Uterus (tissue), 4 donors: ENCODE data around the gene SLC47A2. TPM values are rescaled to one million over a fixed set of nuclear protein-coding genes. Genes with fewer than 3 reads are reported as not detected.

ENCODE experiments used
- DNase-seq, 2 donors: peaks; one replicate each; pipeline ENCODE4 v3.0.0-alpha.2; 2019 to 2020
- H3K27ac ChIP-seq, 2 donors: fragments of 200-600 bp; sonication (generic); 1 replicate in 1 of 2; 2 replicates in 1 of 2; pipeline ENCODE4 v1.5.1; 2016 to 2018
- H3K27me3 ChIP-seq, 2 donors: fragments of 200-600 bp; sonication (generic); one replicate each; pipeline ENCODE4 v1.5.1; 2018 to 2019; ENCODE audit warnings: control low read depth in 1 of 2
- H3K36me3 ChIP-seq, 2 donors: fragments of 200-600 bp; sonication (generic); one replicate each; pipeline ENCODE4 v1.5.1; 2019; ENCODE audit warnings: control low read depth in 1 of 2
- H3K4me1 ChIP-seq, 2 donors: fragments of 200-600 bp; sonication (generic); one replicate each; pipeline ENCODE4 v1.5.1; 2018 to 2019; ENCODE audit warnings: control low read depth in 1 of 2
- H3K4me3 ChIP-seq, 2 donors: fragments of 200-600 bp; sonication (generic); 1 replicate in 1 of 2; 2 replicates in 1 of 2; pipeline ENCODE4 v1.5.1; 2018 to 2019; ENCODE audit warnings: mild to moderate bottlenecking in 1 of 2
- H3K9me3 ChIP-seq, 2 donors: fragments of 200-600 bp; sonication (generic); one replicate each; pipeline ENCODE4 v1.5.1; 2019; ENCODE audit warnings: control low read depth in 1 of 2
- POLR2A ChIP-seq, 2 donors: fragments of 450-650 bp; IDR thresholded peaks; one replicate each; pipeline ENCODE4 v1.6.1; 2016; ENCODE audit warnings: antibody characterized with exemption in 2 of 2, mild to moderate bottlenecking in 1 of 2, moderate library complexity in 1 of 2
- intact Hi-C: fragments of 100-400 bp; cut with DNase I; formaldehyde crosslinking; loops from one replicate; pipeline ENCODE4 v1.15.1; 2023; ENCODE audit warnings: low total_unique reads
- total RNA-seq, 4 donors: library from RNA; depleted of rRNA in 3 of 4; stranded (reverse); fragments of >200 nt in 3 of 4; gene quantifications; one replicate each; pipeline versions ENCODE4 v1.1.0 to v1.2.4, GENCODE V29; 2014 to 2023
- TF ChIP-seq, protein P1 (sequence below), 4 experiments: fragments of 200-600 bp in 2 of 4; fragments of 450-650 bp in 2 of 4; sonication (generic) in 2 of 4; IDR thresholded peaks; one replicate each; pipeline ENCODE4 v1.5.1; 2016 to 2019; ENCODE audit warnings: antibody characterized with exemption in 4 of 4, mild to moderate bottlenecking in 2 of 4, moderate library complexity in 1 of 4
- donor health status: DM: yes; HTN: yes; CAD: no.

Gene SLC47A2
- total RNA-seq, 4 donors from 2014 or later, result 0.35 TPM; not detected in 3

DNA sequence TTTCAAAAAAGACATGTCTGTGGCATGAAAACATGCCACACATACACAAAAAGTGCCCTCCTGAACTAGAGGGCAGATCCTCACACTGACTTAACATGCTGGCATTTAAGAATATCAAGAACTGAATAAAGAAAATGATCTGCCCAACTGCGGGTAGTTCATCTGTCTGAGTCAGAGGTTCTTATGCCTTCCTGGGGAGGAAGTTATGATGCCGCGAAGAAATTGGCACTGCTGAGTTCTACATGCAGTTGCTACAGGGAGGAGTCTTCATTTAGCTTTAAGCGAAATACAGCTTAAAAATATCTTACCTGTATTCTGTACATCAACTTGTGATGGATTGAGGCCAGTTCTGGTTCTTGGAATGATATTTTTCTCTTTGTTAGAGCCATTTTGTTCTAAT, 61.5 kb downstream of the SLC47A2 start:
- Histone ChIP-seq H3K9me3 (no peaks in the 10 kb centered on the region), H3K4me3 (no peak overlapping the region), H3K4me1 (peaks cover 0 to 12% of the 10 kb centered on the region in 2 donors), H3K36me3 (no peaks in the 10 kb centered on the region), H3K27ac (no peak overlapping the region), H3K27me3 (no peaks in the 10 kb centered on the region)
- intact Hi-C loops, result no loop called here
- no peak for DNase-seq
- TF ChIP-seq, protein P1, sequence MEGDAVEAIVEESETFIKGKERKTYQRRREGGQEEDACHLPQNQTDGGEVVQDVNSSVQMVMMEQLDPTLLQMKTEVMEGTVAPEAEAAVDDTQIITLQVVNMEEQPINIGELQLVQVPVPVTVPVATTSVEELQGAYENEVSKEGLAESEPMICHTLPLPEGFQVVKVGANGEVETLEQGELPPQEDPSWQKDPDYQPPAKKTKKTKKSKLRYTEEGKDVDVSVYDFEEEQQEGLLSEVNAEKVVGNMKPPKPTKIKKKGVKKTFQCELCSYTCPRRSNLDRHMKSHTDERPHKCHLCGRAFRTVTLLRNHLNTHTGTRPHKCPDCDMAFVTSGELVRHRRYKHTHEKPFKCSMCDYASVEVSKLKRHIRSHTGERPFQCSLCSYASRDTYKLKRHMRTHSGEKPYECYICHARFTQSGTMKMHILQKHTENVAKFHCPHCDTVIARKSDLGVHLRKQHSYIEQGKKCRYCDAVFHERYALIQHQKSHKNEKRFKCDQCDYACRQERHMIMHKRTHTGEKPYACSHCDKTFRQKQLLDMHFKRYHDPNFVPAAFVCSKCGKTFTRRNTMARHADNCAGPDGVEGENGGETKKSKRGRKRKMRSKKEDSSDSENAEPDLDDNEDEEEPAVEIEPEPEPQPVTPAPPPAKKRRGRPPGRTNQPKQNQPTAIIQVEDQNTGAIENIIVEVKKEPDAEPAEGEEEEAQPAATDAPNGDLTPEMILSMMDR (IDR thresholded peaks at IDR 0.05), result no peak
- no peak for TF ChIP-seq POLR2A (IDR thresholded peaks at IDR 0.05)

DNA sequence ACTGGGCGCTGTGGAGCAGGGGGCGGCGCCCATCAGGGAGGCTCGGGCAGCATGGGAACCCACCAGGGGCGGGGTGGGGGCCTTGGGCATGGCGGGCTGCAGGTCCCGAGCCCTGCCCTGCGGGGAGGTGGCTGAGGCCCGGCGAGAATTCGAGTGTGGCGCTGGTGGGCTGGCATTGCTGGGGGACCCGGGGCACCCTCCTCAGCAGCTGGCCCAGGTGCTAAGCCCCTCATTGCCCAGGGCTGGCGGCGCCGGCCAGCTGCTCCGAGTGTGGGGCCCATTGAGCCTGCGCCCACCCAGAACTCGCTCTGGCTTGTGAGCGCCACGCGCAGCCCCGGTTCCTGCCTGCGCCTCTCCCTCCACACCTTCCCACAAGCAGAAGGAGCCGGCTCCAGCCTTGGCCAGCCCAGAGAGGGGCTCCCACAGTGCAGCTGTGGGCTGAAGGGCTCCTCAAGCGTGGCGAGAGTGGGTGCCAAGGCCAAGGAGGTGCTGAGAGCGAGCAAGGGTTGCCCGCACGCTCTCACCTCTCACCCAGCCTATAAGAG, 62.0 kb downstream of the SLC47A2 start:
- intact Hi-C loops, result no loop called here
- TF ChIP-seq, protein P1 (IDR thresholded peaks at IDR 0.05), result no peak
- TF ChIP-seq POLR2A (IDR thresholded peaks at IDR 0.05), result no peak
- H3K36me3 ChIP-seq, result no peaks in the 10 kb centered on the region
- no peaks in the 10 kb centered on the region for H3K9me3 ChIP-seq
- no peaks in the 10 kb centered on the region for H3K27me3 ChIP-seq
- H3K27ac ChIP-seq, result no peak overlapping the region
- no peak overlapping the region for H3K4me3 ChIP-seq
- no peak for DNase-seq
- peaks cover 0 to 12% of the 10 kb centered on the region in 2 donors for H3K4me1 ChIP-seq

DNA sequence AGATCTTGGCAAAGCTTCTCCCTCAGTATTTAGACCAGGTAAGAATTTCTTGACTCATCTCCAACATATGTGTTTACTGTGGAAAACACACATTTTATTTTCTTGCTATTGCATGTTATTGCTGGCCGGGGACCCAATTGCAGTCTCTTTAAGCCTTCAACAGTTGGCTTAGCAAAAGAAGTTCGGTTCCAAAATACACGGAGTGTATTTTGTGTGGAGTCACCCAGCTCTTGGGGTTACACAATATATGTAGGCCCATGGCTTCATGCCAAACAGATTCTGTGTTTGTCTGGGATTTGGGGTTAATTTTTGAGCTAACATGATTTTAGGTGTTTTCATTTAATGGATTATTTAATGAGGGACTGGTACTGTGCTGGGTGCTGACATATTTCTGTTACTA, 63.8 kb downstream of the SLC47A2 start:
- DNase-seq, result no peak
- Histone ChIP-seq H3K27ac (no peak overlapping the region), H3K27me3 (no peaks in the 10 kb centered on the region), H3K4me3 (no peak overlapping the region), H3K4me1 (peaks cover 0 to 14% of the 10 kb centered on the region in 2 donors), H3K36me3 (no peaks in the 10 kb centered on the region), H3K9me3 (no peaks in the 10 kb centered on the region)
- intact Hi-C loops, result no loop called here
- TF ChIP-seq, protein P1 (IDR thresholded peaks at IDR 0.05), result no peak
- no peak for TF ChIP-seq POLR2A (IDR thresholded peaks at IDR 0.05)

DNA sequence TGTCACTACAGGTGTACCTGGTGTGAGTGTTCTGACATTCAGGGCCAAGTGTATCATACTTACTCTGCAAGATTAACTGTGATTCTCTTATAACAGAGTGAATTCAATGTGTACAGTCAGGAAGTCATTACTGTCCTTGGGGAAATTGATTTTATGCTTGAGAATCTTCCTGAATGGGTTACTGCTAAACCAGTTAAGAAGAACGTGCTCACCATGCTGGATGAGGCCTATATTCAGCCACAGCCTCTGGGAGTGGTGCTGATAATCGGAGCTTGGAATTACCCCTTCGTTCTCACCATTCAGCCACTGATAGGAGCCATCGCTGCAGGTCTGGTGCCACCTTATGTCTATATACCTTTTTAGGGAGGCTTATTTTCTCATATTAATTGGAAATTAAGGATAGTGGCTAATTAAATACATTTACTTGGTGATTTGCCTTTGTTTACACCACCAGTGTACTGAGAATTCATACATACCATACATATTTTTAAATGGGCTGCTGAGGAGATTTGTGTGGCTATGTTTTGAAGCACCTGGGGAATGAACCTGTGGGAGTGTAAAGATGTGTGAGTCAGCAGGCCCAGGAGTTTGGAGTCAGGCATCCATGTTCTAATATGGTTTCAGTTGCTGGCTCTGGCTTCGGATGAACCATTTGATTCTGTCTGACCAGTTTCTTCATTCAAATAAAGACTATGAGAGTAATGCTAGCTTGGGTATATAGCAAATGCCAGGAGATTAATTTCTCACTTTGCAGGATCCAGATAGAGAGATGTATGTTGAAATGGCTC, 64.7 kb downstream of the SLC47A2 start:
- intact Hi-C loops, result no loop called here
- Histone ChIP-seq H3K4me3 (no peak overlapping the region), H3K4me1 (peaks cover 7 to 18% of the 10 kb centered on the region in 2 donors), H3K27me3 (no peaks in the 10 kb centered on the region), H3K36me3 (no peaks in the 10 kb centered on the region), H3K27ac (peak overlapping the region in 1 of 2 donors; percentile 98), H3K9me3 (no peaks in the 10 kb centered on the region)
- no peak for DNase-seq
- TF ChIP-seq, protein P1 (IDR thresholded peaks at IDR 0.05), result no peak
- no peak for TF ChIP-seq POLR2A (IDR thresholded peaks at IDR 0.05)

DNA sequence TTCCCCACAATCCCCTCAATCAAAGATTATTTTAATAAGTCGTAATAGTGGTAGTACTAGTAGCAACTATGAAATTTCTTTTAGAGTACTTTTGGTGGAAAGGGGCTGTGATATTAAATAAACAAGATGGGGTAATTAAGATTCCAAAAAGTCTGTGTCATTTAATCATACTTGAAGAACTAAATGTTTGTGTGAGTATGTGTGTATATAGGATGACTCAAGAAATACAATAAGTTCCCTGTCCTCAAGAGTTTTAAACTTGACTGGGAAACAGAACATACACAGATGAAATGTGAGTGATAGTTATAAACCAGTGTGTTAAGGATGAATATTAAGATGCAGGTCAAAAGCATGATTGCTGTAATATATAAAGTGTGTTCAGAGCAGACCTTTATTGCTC, 65.6 kb downstream of the SLC47A2 start:
- TF ChIP-seq, protein P1 (IDR thresholded peaks at IDR 0.05), result no peak
- no peak for TF ChIP-seq POLR2A (IDR thresholded peaks at IDR 0.05)
- Histone ChIP-seq H3K27ac (peak overlapping the region in 1 of 2 donors; percentile 98), H3K36me3 (no peaks in the 10 kb centered on the region), H3K4me3 (peak overlapping the region in 1 of 2 donors; percentile 67), H3K4me1 (peaks cover 9 to 18% of the 10 kb centered on the region in 2 donors), H3K27me3 (no peaks in the 10 kb centered on the region), H3K9me3 (no peaks in the 10 kb centered on the region)
- no peak for DNase-seq
- intact Hi-C loops, result no loop called here
